Central memory CD4-positive, alpha-beta T cell (primary cell): ENCODE data around the gene CIP2A.
A peak's percentile ranks its signal among the peaks of the same experiment; 100 is the strongest.

Source experiments
- DNase-seq: peaks from one replicate; pipeline ENCODE4 v3.0.0; 2022

Gene CIP2A

DNA sequence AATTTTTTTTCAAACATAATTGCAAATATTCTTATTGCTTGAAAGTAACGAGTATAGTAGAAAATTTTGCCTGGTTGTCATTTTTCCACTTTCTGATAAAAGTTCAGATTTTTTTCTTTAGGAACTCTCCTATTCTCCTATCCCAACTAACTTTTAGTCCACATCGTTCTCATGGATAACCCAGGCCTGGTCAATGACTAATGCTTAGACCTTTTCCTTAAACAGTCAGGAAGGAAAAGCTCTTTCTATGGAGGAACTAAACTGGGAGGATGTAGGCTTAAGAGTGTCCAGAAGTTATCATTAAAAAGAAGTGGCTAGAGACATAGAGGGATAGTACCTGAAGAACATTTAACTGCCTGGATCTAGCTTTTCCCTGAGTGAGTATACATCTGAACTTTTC is 26.7 kb downstream of the CIP2A start:
- no peak for DNase-seq

DNA sequence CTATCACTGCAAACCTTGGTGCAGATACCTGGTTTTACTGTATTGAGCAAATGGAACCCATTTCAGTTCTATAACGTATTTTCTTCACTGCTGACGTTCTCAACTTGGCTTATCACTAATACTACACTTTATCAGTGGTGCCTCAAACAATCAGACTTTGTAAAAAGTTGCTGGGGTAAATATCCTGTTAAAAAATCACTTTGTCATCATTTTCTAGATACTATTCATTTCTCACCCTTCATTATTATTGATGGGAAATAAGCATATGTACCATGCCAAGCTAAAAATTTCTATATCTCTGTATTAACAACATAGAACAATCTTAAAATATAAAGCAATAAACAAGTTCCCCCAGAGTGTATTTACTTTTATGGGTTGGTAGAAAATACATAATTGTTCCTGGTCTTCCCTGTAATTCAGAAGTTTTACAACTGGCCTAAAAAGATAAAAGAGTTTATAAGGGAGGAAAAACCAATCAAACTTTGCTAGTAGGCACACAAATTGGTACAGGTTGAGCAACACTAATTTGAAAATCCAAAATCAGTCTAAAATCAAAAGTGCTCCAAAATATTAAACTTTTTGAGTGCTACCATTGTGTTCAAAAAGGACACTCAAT is 33.2 kb downstream of the CIP2A start:
- DNase-seq: no peak

DNA sequence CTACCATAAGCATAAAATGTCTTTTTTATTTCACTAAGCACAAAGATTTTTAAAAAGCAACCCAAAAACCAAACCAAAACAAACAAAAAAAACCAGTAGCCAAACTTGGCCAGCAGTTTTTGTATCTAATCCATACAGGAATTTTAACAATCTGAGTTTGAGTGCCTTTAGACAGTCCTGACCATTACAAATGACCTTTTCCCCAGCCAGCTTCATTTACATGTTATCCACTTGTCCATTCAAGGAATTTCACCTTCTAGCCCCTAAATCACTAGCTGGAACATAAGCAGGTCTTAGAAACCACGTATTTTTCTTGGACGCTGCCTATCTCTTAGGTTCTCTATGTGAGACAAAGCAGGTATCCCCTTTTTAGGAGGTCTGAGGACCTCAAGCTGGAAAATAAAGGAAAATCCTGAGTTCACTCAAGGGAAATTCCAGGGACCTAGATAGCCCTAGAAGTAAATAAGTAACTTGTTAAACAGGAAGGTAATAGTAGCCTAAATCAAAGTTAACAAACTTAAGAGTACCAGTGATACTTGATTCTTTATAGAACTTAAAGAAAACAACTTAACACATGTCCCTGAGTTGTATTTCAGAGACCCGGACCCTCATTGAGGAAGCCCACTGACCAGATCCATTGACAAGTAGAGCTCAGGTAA is 34.2 kb downstream of the CIP2A start:
- DNase-seq: no peak

DNA sequence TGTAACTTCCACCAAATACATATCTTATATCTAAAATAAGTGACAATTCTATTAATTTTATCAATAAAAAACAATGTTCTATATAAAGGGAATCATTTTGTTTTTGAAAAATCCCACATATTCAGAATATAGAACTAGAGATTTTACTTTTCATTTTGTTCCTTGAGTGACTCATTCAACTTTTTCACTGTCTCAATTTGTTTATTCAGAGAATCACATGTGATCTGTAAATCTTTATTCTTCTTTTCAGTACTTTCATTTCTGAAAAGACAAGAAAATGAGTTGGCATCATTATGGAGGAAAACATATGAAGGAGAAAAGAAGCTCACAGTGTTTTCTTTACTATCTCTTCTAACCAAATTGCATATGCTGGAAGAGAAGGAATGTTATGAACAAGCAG is 35.0 kb downstream of the CIP2A start:
- DNase-seq: no peak

DNA sequence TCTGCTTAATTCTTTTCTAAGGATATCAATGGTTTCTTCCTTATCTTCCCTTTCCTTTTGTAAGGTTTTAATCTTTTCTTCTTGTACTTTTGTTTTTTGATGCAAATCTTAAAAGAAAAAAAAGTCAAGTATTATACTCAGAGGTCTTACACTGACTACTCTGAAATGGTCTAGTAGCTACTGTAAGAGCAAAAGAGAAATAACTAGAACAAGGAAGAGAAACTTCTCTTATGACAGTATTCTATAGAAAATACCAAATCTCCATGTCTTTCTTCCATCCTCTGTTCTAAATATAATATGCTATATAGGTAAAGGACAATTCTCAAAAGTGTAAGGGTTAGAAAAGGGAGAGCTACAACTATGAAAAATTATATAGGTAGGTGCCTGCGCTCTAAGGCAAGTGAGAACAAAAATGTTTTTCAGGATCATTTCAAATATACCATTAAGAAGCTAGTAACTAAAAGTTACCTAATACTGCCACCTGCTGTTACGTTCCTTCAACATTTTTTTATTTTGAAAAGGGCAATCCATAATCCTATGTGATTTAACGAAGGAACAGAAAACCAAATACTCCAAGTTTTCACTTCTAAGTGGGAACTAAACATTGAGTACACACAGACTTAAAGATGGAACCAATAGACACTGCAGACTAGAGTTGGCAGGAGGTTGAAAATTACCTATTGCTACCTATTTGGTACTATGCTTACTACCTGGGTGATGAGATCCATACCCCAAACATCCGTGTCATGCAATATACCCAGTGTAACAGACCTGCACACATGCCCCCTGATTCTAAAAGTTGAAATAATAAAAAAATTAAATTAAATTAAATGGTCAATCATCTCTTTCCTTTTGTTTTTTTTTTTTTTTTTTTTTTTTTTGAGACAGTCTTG is 36.7 kb downstream of the CIP2A start:
- DNase-seq: peak; percentile 37

DNA sequence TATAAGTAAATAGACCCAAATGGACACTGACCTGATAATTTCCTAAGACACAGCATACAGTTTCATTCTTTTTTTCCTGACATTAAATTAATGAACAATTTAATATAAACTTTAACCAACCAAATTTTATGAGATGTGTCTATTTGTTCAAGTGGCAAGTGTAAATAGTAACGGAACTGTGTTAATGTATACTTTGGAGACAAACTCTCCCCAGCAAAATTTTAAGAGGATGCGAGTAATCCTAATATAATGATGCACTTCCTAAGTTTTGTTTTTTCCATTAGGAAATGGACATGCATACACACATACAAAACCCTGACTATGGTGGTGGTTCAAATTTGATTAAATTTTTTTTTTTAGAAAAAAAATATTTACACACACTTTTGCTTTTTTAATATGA is 40.4 kb downstream of the CIP2A start:
- DNase-seq: no peak

DNA sequence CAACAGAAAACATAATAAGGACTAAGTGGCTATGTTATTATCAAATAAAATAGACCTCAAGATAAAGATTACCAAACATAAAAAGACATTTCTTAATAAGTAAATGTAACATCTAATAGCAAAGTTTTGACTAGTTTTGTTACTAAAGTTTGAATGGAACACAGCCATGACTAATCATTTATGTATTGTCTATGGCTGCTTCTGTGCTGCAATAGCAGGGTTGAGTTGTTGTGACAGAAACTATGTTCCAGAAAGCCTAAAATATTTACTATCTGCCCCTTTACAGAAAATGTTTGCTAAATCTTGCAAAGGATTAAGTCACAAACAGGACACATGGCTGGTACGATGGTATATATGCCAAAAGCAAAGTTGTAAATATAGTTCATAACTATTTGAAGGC is 40.9 kb downstream of the CIP2A start:
- DNase-seq: no peak

DNA sequence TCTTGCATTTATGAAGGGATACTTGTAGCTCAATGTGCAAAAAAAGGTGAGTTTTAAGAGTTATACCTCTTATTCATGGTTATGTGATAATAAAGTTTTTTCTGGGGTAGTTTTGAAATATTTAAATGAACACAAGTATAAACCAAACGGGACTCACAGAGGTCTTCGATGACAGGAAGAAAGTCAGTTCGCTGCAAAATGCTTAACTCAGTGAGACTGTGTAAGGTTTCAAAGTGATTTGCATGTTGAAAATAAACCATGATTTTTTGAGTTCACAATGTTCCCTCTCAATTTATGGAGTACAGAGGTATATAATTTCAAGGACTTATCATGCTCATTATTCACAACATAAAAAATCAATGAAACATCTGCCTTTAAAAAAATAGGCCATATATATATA is 42.5 kb downstream of the CIP2A start:
- no peak for DNase-seq

DNA sequence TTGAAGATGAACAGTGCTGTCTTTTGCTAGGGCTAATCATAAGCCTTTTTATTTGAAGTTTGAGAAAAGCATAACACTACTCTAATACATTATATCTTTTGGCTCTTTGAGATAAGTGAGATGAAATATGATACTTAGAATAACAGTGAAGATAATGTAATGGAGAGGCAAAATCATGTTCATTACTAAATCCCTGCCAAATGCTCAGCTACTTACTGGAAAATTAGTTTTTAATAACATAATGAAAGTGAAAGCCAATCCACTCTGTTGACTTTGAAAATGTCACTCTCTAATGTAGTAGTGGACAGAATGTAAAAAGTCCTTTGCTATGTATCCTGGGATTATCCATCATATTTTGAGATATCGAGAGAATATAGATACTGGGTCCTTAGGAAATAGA is 43.0 kb downstream of the CIP2A start:
- DNase-seq: no peak

DNA sequence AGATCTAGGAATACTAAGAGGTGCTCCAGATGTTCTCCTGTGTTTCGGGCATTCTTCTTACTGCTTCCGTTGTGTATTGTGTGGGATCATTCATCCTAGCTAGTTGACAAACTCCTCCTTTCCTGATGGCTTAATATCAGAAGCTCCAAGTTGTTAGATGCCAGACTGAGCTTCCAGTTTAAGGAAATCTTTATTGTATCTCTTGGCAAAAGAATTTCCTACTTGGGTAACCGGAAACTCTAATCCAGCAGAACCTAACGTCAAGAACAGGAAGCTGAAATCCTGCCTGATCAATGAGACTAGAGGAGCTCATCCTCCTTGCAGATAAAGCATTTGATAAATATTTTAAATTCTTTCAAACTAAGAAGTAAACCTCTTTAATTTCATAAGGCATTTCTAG is 51.2 kb downstream of the CIP2A start:
- no peak for DNase-seq

DNA sequence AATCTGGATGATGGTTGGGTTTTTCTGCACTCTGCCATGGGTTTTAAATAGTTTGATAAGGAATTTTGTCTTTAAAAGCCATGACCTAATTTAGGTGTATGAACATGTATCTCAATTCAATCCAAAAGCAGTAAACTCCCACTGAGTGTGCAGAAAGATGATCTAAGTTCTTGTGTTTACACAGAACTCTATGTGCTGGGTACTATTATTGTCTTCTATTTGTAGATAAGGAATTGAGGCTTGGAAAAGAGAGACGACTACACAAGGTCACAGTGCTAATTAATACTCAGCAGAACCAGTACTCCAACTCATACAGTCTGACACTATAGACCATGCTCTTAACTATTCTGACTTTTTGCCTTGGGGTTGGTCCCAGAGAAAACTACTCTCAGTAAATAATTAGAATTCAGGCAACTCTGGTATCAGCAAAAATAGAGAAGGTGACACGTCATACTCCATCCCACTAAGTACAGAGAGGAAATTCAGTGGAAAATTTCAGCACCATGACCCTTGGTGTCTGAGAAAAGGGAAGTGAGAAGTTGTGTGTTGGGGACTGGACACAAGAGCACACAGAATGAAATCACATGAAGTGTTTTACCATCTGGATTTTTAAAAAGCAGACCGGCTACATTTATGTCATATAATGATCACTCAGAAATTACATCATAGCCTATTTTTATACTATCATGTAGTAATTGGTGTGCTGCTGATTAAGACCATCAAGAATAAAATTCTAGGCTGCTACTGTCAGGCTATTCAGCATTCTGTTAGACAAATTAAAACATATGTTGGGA is 60.6 kb downstream of the CIP2A start:
- no peak for DNase-seq

DNA sequence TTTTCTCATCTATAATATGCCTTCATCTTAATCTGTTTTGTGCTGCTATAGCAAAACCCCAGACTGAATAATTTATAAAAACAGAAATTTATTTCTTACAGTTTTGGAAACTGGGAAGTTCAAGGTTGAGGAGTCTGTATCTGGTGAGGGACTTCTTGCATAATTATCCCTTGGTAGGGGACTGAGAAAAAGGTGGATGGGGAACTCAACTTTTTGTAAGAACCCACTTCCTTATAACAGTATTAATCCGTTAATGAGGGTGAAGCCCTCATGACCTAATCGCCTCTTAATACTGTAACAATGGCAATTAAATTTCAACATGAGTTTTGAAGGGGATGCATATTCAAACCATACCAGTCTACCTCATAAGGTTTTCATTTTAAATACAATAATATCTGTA is 61.4 kb downstream of the CIP2A start:
- DNase-seq: no peak

DNA sequence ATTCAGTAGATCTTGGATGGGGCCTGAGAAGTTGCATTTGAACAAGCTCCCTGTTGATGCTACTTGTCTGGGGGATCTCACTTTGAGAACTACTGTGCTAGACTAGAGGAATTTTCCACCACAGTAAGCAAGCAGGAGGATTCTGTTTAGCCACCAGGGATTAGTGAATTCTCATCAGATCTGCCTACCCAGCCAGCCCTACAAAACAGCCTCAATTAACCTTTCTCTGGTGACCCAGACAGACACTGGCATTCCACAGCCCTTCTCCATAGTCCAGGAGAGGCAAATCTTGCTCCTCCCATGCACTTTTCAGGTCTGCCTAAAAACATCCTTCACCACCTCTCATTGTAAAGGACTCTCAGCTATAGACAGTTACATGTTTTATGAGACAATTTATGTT is 62.1 kb downstream of the CIP2A start:
- DNase-seq: no peak

DNA sequence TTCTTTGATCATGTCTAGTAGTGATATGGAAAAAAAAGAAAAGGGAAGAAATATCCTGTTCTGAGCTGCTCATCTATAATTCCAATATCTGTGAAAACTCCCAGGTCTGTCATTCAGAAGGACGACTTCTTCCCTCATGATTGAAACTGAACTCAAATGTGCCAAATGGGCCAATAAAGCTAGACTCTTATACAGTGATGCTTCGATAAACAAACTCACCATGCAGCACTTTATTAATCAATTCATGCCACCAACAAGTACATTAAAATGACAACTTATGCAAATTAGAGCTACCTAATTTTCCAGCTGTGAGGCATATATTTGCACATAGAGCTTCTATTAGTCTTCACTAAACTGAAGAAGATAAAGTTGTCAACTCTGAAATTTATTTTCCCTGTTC is 63.3 kb downstream of the CIP2A start:
- DNase-seq: no peak

DNA sequence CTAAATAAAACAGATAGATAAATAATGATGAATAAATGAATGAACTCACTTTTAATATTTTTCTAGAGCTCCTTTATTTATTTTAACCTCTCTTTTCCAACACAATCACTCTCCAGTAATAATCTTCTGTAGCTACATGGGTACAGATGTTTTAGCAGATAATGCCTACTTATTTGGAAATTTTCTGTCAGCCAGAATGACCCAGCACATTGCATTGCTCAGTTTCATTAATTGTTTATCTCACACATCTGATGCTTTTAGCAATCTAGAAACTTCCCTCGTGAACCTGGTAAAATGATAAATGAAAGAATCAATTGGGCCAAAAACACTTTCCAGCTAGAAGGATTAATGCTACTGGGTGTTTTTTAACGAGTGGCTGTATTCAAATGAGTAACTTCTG is 64.0 kb downstream of the CIP2A start:
- DNase-seq: no peak

DNA sequence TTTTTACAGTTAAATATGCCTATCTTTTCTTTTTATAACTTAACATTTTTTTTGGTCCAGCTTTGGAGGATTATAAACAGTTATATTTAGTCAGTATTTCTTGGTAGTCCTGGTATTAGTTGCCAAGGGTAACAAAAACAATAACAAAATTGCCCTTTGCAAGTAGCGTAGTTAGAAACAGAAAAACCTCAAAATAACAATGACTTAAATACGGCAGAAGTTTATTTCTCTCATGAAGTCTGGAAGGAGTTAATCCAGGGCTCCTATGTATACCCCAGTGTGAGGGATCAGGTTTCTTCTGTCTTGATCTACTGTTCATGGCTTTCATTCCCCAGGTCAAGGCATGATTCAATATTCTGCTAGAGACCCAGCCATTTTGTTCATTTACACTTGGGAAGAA is 64.7 kb downstream of the CIP2A start:
- DNase-seq: no peak

DNA sequence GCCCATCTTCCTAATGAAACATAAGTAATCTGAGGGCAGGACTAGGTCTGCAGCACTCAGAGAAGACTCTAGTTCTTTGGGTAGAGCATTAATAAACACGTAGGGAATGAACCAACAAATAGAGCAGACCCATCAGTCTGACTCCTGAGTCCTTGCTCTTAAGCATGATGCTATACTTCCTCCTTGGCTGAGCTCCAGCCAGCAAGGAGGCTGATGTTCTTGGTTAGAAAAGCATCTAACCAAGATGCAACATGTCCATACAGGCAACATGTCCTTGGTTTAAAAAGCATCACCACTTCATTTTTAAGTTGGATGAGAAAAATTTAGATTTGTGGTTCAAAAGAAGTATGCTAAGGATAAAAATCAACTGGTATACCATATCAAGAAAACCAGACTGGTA is 70.3 kb downstream of the CIP2A start:
- no peak for DNase-seq

DNA sequence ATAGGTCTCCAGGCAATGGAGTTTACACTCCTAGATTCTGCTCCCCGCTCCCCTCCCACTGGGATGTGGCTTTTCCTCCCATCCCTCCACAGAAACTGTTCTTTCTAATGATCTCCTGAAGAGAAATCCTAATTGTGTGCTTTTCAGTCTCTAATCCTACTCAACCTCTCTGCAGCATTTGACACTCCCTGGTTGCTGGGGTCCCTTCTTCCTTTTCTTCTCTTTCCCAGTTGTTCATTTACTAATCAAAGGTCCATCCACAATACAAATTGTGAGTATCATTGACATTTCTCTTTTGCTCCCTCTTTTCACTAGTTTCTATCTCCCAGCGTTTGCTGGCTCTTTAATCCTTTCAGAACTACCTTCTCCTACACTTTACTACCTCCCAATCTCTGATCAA is 72.4 kb downstream of the CIP2A start:
- no peak for DNase-seq

DNA sequence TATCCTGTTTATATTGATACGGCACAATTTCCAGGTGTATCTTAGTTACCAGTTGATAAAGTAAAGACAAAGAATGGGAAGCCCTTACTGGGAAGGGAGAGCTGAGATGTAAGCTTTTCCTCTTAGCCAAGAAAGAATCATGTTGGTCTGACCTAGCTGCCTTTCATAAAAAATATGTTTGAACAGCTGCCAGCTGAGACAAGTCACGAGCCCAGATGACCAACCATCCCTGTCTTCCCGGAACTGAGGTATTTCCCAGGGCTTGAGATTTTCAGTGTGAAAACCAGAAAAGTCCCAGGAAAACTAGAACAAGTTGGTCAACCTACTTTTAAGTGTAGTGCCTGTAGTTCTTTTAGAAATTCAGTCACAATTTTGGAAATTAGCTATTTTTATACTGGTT is 75.3 kb downstream of the CIP2A start:
- no peak for DNase-seq

DNA sequence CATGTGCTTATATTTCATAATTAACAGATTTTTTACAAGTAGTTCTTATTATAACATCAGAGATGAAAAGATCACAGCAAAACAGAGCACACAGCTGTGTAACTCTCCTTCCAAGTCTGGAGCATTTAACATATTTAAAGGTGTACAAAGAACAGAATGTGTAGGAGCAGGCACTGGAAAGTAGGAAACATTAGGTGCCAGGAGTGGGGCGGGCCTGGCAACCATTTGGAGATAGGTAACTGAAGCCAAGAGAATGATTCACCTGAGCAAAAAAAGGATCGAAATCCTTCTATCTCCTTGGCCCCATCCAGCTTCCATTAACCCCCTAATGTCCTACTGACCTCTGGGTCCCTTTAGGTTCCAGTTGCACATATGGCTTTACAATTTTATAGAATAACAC is 76.6 kb downstream of the CIP2A start:
- no peak for DNase-seq

DNA sequence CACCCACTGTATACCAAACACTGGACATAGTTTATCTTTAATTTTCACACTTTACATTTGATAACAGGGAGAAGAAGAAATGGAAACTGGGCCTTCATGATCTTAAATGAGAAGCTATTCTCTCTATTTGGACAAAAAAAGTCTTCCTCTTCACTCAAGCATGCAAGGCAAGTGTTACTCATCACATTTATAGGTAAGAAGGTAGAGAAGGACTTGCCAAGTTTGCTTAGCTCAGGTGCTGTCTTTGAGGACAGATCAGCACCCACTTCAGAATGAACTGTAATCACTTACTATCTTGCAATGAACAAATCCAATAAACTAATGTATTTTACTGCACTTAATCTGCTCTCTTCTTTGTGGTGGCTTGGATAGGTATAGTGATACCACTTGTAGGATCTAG is 77.7 kb downstream of the CIP2A start:
- DNase-seq: no peak

DNA sequence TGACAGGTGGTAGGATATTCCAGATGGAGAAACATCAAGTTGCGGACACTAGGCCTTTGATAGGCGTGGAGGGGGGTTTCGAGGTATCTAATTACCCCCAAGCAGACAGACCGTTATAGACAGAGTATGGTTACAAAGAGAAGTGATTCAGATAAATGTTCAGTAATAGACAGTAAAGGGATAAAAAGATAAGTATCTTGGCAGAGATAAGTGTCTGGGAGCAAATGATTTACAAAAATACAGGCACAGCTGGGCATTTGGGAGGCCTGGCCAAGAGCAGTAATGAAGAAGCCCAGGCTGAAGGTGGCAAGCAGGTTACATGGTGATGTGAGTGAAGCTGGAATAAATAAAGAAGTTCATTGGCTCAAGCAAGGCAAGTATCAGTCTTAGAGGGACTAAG is 78.2 kb downstream of the CIP2A start:
- no peak for DNase-seq

DNA sequence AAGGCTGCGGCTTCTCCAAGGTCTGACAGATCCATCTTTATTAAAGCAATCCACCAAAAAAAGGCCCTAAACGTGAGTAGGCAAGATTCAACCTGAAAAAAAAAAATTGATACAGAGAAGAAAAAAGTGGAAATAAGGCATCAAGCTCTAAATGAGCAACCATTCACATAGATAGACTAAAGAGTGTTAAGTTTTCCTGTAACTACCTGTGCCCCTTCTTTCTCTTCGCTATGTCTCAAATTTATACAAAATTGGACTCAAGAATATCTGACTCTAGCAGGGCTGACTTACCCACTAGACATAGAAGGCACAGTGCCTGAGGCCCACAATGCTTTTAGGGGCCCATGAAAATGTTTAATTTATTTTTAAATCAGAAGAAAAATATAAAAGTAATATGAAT is 78.7 kb downstream of the CIP2A start, which contains the start of gene MYH15:
TSS of gene MYH15 (minus strand) at position 101 of the 400 bp plus-strand sequence. CDS start at position 35, 66 bp downstream.
- DNase-seq: no peak
